ENCODE results near the gene LCN1. TPM values are rescaled to one million over a fixed set of nuclear protein-coding genes. Genes with fewer than 3 reads are reported as not detected.

Gene LCN1
- total and polyA plus RNA-seq, 2 of the 8 experiments (the other 6 are each of a cell fraction or from before 2014, with no cell fraction given): not detected

GRCh38 chr9:135488013-135488330 is 33.3 kb upstream of the LCN1 start:
- DNase-seq (ENCODE audit: low read depth in 1 of 2, low spot score in 2 of 2): no peak
- Histone ChIP-seq H3K27ac (ENCODE audit: low read depth, low read length) (no peak overlapping the region), H3K14ac (ENCODE audit: insufficient read length) (no peak overlapping the region), H2AFZ (ENCODE audit: low read length) (no peak overlapping the region), H3K4me3 (ENCODE audit: extremely low read depth in 1 of 4, insufficient read depth in 2 of 4, low read depth in 3 of 4, low read length in 4 of 4) (no peak overlapping the region), H3K9ac (replicated peaks in 1 of 4; ENCODE audit: extremely low read depth in 1 of 4, low read depth in 3 of 4, low read length in 3 of 4) (no peak overlapping the region), H4K91ac (replicated peaks; ENCODE audit: insufficient read length, low read length) (no peak overlapping the region), H2BK5ac (ENCODE audit: low read depth, low read length) (no peak overlapping the region), H3K56ac (replicated peaks; ENCODE audit: insufficient read length, low read depth, low read length) (no peak overlapping the region), H3K79me2 (ENCODE audit: control insufficient read depth in 1 of 2, insufficient read depth in 2 of 2, low read length in 2 of 2) (no peaks in the 10 kb centered on the region; a peak in 1 of 4 replicates), H3K4me2 (ENCODE audit: insufficient read depth in 1 of 2, low read depth in 2 of 2, low read length in 2 of 2) (no peak overlapping the region), H3K4ac (replicated peaks; ENCODE audit: insufficient read length, low read depth, low read length) (no peak overlapping the region), H3K23me2 (ENCODE audit: low read depth, low read length) (no peaks in the 10 kb centered on the region), H2BK20ac (ENCODE audit: low read length) (no peak overlapping the region), H4K5ac (ENCODE audit: insufficient read length, low read depth, low read length) (no peak overlapping the region), H2BK12ac (ENCODE audit: low read depth, low read length) (no peak overlapping the region), H4K8ac (ENCODE audit: extremely low read depth, insufficient read depth, low read length) (no peak overlapping the region), H4K20me1 (replicated peaks in 1 of 2; ENCODE audit: control insufficient read depth in 1 of 2, insufficient read depth in 2 of 2, low read length in 2 of 2) (peaks cover 6 to 9% of the 10 kb centered on the region in 2 experiments), H2BK120ac (replicated peaks; ENCODE audit: low read depth, low read length) (no peak overlapping the region), H2BK15ac (ENCODE audit: low read length) (no peak overlapping the region), H3K9me3 (ENCODE audit: insufficient read depth in 2 of 2, low read depth in 1 of 2, low read length in 1 of 2) (no peaks in the 10 kb centered on the region), H3K79me1 (ENCODE audit: low read depth, low read length) (no peaks in the 10 kb centered on the region), H3K4me1 (replicated peaks in 1 of 4; ENCODE audit: control insufficient read depth in 3 of 4, insufficient read depth in 4 of 4, low read length in 3 of 4) (peaks cover 0 to 2% (median 0%) of the 10 kb centered on the region in 4 experiments; a peak in 1 of 7 replicates), H2AK5ac (ENCODE audit: low read depth, low read length) (no peak overlapping the region), H3K36me3 (ENCODE audit: control insufficient read depth in 2 of 4, insufficient read depth in 4 of 4, low read length in 3 of 4) (peaks cover 17 to 50% (median 42%) of the 10 kb centered on the region in 4 experiments), H3K18ac (ENCODE audit: extremely low read depth, low read length) (no peak overlapping the region), H3K27me3 (replicated peaks in 1 of 4; ENCODE audit: control insufficient read depth in 3 of 4, extremely low read depth in 1 of 4, insufficient read depth in 3 of 4, low read length in 3 of 4) (no peaks in the 10 kb centered on the region; a peak in 1 of 7 replicates), H3K23ac (ENCODE audit: insufficient read length) (no peak overlapping the region)
- ChIA-PET CTCF (ENCODE audit: partially characterized antibody) (interaction anchor here (1.2 kb wide), 1 partner anchor 75 kb away, joined by 3 read pairs; no protein-coding TSS in a partner anchor), POLR2A (ENCODE audit: partially characterized antibody) (interaction anchor here (0.8 kb wide), 1 partner anchor 14 kb away, joined by 3 read pairs; no protein-coding TSS in a partner anchor)
- no peak for FAIRE-seq
- 92% methylated on average over 18 of the region's 18 CpGs; no CpG with 5 or more reads in 1 of the 2 experiments for WGBS, 2 experiments (ENCODE audit: extremely low coverage in 1 of 2, insufficient coverage in 1 of 2, insufficient read length in 1 of 2, insufficient replicate concordance in 2 of 2, low coverage in 1 of 2, low lambda C conversion rate in 2 of 2, missing lambda C conversion rate in 1 of 2)
- TF ChIP-seq POLR2A (IDR thresholded peaks at IDR 0.05; ENCODE audit: control extremely low read depth in 1 of 2, low read depth in 2 of 2, low read length in 2 of 2) (no peak), CTCF (IDR thresholded peaks at IDR 0.05; ENCODE audit: control extremely low read depth in 1 of 3, insufficient read depth in 1 of 3, low read depth in 1 of 3, low read length in 3 of 3) (no peak), CREB1 (IDR thresholded peaks at IDR 0.05) (no peak), SIN3A (conservative IDR thresholded peaks at IDR 0.05 in 1 of 2, IDR thresholded peaks at IDR 0.05 in 1 of 2; ENCODE audit: low read depth in 1 of 2, low read length in 2 of 2) (no peak), TEAD4 (IDR thresholded peaks at IDR 0.05; ENCODE audit: low read depth, low read length) (no peak), SIRT6 (IDR thresholded peaks at IDR 0.05; ENCODE audit: low read length) (no peak), SRF (IDR thresholded peaks at IDR 0.05; ENCODE audit: low read depth, low read length) (no peak)

Data from H1 (cell line).